ENCODE results near the gene FGB. TPM values are rescaled to one million over a fixed set of nuclear protein-coding genes. Genes with fewer than 3 reads are reported as not detected.

FGB gene
- total and polyA plus RNA-seq, 2 of the 13 experiments (the other 11 are each of a cell fraction or from before 2014, with no cell fraction given): 226 to 784 TPM

DNA sequence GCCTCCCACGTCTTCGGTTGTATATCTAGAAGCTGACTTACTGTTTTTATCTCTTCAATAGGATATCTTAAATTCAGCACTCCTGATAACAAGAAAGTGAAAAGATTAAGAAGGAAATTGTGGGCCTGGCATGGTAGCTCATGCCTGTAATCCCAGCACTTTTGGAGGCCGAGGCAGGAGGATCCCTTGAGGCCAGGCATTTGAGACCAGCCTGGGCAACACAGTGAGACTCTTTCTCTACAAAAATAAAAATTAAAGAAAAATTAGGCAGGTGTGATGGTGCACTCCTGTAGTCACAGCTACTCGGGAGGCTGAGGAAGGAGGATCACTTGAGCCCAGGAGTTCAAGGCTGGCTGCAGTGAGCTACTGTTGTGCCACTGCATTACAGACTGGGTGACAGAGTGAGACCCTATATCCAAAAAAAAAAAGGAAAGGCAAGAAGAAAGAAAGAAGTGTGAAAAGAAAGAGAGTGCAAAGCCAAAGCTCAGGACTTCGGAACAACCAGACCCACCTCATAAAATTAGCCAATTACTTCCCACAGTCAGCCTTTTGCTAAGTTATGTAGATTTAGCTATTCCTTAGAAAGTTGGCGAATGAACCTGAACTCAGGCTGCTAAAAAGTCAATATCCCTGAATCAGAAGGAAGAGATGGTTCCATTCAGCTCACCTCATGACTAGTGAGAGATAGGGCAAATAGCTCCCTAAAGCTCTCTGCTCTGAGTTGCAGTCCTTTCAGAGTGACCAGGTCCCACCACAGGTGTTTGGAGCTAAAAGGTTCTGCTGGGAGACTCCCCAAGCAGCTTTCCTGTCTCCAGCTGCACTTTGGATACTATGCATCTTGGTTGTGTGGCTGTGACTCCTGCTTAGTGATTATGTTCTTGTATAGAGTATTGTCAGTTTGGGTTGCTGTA lies 40.5 kb downstream of the FGB start (continued):
- TF ChIP-seq ZNF510 (CRISPR knock-in tag; IDR thresholded peaks at IDR 0.05; ENCODE audit: low read depth) (0 out of 2 replicates have a peak, but pooled peaks have one; percentile 48), ZNF34 (CRISPR knock-in tag; IDR thresholded peaks at IDR 0.05; ENCODE audit: borderline replicate concordance) (no peak; the same call in 1 of the 2 replicates), FOXP1 (IDR thresholded peaks at IDR 0.05) (no peak), FOXP1 (CRISPR knock-in tag; IDR thresholded peaks at IDR 0.05) (no peak), ZNF136 (CRISPR knock-in tag; IDR thresholded peaks at IDR 0.05; ENCODE audit: low read depth) (no peak), SATB2 (CRISPR knock-in tag; IDR thresholded peaks at IDR 0.05) (0 out of 2 replicates have a peak, but pooled peaks have one; percentile 22), KMT2A (CRISPR knock-in tag; IDR thresholded peaks at IDR 0.05) (no peak), THAP11 (CRISPR knock-in tag; IDR thresholded peaks at IDR 0.05) (no peak), MBD4 (IDR thresholded peaks at IDR 0.05; ENCODE audit: borderline replicate concordance, low read length) (peak; percentile 27; the same call in 1 of the 2 replicates)
- TF ChIP-seq, protein P1, sequence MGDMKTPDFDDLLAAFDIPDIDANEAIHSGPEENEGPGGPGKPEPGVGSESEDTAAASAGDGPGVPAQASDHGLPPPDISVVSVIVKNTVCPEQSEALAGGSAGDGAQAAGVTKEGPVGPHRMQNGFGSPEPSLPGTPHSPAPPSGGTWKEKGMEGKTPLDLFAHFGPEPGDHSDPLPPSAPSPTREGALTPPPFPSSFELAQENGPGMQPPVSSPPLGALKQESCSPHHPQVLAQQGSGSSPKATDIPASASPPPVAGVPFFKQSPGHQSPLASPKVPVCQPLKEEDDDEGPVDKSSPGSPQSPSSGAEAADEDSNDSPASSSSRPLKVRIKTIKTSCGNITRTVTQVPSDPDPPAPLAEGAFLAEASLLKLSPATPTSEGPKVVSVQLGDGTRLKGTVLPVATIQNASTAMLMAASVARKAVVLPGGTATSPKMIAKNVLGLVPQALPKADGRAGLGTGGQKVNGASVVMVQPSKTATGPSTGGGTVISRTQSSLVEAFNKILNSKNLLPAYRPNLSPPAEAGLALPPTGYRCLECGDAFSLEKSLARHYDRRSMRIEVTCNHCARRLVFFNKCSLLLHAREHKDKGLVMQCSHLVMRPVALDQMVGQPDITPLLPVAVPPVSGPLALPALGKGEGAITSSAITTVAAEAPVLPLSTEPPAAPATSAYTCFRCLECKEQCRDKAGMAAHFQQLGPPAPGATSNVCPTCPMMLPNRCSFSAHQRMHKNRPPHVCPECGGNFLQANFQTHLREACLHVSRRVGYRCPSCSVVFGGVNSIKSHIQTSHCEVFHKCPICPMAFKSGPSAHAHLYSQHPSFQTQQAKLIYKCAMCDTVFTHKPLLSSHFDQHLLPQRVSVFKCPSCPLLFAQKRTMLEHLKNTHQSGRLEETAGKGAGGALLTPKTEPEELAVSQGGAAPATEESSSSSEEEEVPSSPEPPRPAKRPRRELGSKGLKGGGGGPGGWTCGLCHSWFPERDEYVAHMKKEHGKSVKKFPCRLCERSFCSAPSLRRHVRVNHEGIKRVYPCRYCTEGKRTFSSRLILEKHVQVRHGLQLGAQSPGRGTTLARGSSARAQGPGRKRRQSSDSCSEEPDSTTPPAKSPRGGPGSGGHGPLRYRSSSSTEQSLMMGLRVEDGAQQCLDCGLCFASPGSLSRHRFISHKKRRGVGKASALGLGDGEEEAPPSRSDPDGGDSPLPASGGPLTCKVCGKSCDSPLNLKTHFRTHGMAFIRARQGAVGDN (CRISPR knock-in tag; IDR thresholded peaks at IDR 0.05): no peak
- TF ChIP-seq, protein P2, sequence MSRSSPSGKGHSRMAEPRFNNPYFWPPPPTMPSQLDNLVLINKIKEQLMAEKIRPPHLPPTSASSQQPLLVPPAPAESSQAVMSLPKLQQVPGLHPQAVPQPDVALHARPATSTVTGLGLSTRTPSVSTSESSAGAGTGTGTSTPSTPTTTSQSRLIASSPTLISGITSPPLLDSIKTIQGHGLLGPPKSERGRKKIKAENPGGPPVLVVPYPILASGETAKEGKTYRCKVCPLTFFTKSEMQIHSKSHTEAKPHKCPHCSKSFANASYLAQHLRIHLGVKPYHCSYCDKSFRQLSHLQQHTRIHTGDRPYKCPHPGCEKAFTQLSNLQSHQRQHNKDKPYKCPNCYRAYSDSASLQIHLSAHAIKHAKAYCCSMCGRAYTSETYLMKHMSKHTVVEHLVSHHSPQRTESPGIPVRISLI (CRISPR knock-in tag; IDR thresholded peaks at IDR 0.05; ENCODE audit: borderline replicate concordance): no peak; the same call in 1 of the 2 replicates
- TF ChIP-seq, protein P3, sequence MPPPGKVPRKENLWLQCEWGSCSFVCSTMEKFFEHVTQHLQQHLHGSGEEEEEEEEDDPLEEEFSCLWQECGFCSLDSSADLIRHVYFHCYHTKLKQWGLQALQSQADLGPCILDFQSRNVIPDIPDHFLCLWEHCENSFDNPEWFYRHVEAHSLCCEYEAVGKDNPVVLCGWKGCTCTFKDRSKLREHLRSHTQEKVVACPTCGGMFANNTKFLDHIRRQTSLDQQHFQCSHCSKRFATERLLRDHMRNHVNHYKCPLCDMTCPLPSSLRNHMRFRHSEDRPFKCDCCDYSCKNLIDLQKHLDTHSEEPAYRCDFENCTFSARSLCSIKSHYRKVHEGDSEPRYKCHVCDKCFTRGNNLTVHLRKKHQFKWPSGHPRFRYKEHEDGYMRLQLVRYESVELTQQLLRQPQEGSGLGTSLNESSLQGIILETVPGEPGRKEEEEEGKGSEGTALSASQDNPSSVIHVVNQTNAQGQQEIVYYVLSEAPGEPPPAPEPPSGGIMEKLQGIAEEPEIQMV (CRISPR knock-in tag; IDR thresholded peaks at IDR 0.05; ENCODE audit: low read depth): no peak
- TF ChIP-seq, protein P4, sequence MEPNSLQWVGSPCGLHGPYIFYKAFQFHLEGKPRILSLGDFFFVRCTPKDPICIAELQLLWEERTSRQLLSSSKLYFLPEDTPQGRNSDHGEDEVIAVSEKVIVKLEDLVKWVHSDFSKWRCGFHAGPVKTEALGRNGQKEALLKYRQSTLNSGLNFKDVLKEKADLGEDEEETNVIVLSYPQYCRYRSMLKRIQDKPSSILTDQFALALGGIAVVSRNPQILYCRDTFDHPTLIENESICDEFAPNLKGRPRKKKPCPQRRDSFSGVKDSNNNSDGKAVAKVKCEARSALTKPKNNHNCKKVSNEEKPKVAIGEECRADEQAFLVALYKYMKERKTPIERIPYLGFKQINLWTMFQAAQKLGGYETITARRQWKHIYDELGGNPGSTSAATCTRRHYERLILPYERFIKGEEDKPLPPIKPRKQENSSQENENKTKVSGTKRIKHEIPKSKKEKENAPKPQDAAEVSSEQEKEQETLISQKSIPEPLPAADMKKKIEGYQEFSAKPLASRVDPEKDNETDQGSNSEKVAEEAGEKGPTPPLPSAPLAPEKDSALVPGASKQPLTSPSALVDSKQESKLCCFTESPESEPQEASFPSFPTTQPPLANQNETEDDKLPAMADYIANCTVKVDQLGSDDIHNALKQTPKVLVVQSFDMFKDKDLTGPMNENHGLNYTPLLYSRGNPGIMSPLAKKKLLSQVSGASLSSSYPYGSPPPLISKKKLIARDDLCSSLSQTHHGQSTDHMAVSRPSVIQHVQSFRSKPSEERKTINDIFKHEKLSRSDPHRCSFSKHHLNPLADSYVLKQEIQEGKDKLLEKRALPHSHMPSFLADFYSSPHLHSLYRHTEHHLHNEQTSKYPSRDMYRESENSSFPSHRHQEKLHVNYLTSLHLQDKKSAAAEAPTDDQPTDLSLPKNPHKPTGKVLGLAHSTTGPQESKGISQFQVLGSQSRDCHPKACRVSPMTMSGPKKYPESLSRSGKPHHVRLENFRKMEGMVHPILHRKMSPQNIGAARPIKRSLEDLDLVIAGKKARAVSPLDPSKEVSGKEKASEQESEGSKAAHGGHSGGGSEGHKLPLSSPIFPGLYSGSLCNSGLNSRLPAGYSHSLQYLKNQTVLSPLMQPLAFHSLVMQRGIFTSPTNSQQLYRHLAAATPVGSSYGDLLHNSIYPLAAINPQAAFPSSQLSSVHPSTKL (CRISPR knock-in tag; IDR thresholded peaks at IDR 0.05): no peak
- TF ChIP-seq, protein P5, sequence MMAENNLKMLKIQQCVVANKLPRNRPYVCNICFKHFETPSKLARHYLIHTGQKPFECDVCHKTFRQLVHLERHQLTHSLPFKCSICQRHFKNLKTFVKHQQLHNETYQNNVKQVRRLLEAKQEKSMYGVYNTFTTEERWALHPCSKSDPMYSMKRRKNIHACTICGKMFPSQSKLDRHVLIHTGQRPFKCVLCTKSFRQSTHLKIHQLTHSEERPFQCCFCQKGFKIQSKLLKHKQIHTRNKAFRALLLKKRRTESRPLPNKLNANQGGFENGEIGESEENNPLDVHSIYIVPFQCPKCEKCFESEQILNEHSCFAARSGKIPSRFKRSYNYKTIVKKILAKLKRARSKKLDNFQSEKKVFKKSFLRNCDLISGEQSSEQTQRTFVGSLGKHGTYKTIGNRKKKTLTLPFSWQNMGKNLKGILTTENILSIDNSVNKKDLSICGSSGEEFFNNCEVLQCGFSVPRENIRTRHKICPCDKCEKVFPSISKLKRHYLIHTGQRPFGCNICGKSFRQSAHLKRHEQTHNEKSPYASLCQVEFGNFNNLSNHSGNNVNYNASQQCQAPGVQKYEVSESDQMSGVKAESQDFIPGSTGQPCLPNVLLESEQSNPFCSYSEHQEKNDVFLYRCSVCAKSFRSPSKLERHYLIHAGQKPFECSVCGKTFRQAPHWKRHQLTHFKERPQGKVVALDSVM (CRISPR knock-in tag; IDR thresholded peaks at IDR 0.05): peak; percentile 98
